Lower leg skin (tissue), 3 donors: ENCODE results near the gene ATG7.

ENCODE experiments used
- CTCF ChIP-seq, 3 donors: fragments of 450-650 bp; IDR thresholded peaks; one replicate each; pipeline ENCODE4 v1.5.1; 2016; ENCODE audit warnings: antibody characterized with exemption in 3 of 3, mild to moderate bottlenecking in 3 of 3, moderate library complexity in 2 of 3
- POLR2A ChIP-seq, 2 donors: fragments of 450-650 bp; IDR thresholded peaks; one replicate each; pipeline ENCODE4 v1.6.1; 2016 to 2017; ENCODE audit warnings: antibody characterized with exemption in 2 of 2, mild to moderate bottlenecking in 1 of 2, moderate library complexity in 1 of 2

- no peak for TF ChIP-seq CTCF (IDR thresholded peaks at IDR 0.05)
- TF ChIP-seq POLR2A (IDR thresholded peaks at IDR 0.05), result no peak
These were observed 272.4 kb downstream of the ATG7 start for GRCh38 chr3:11544412-11545181.
